Sigmoid colon (tissue), 7 donors: Measurements from ENCODE around the gene SHISA3. TPM values are rescaled to one million over a fixed set of nuclear protein-coding genes. Genes with fewer than 3 reads are reported as not detected.
A peak's percentile ranks its signal among the peaks of the same experiment; 100 is the strongest.

Experiments used
- DNase-seq: peaks from one replicate; pipeline ENCODE4 v3.0.0-alpha.2; 2019
- H3K27ac ChIP-seq, 4 donors: fragments of 200-600 bp; sonication (generic); one replicate each; pipeline ENCODE4 v1.5.1; 2016 to 2019; ENCODE audit warnings: mild to moderate bottlenecking in 1 of 4
- H3K27me3 ChIP-seq, 3 donors: fragments of 200-600 bp; sonication (generic); one replicate each; pipeline ENCODE4 v1.5.1; 2019; ENCODE audit warnings: mild to moderate bottlenecking in 1 of 3
- H3K36me3 ChIP-seq, 4 donors: fragments of 200-600 bp; sonication (generic); one replicate each; pipeline ENCODE4 v1.5.1; 2016 to 2019
- H3K4me1 ChIP-seq, 4 donors: fragments of 200-600 bp; sonication (generic); one replicate each; pipeline ENCODE4 v1.5.1; 2017 to 2019
- H3K4me3 ChIP-seq, 4 donors: fragments of 200-600 bp; sonication (generic); one replicate each; pipeline ENCODE4 v1.5.1; 2017 to 2019; ENCODE audit warnings: mild to moderate bottlenecking in 2 of 4, moderate library complexity in 1 of 4
- H3K9me3 ChIP-seq, 4 donors: fragments of 200-600 bp in 3 of 4; sonication (generic) in 3 of 4; one replicate each; pipeline versions ENCODE4 v1.5.1 to v1.6.1; 2013 to 2019
- CTCF ChIP-seq, 4 experiments: fragments of 450-650 bp in 3 of 4; fragments of 200-600 bp in 1 of 4; IDR thresholded peaks; one replicate each; pipeline ENCODE4 v1.5.1; 2016 to 2019; ENCODE audit warnings: antibody characterized with exemption in 4 of 4, mild to moderate bottlenecking in 3 of 4, moderate library complexity in 2 of 4
- EP300 ChIP-seq, 4 donors: sonication (generic); formaldehyde crosslinking; IDR thresholded peaks; one replicate each; pipeline ENCODE4 v1.6.1; 2017; ENCODE audit warnings: antibody characterized with exemption in 4 of 4
- POLR2A ChIP-seq, 2 donors: fragments of 450-650 bp; IDR thresholded peaks; one replicate each; pipeline ENCODE4 v1.6.1; 2016; ENCODE audit warnings: antibody characterized with exemption in 2 of 2, mild to moderate bottlenecking in 2 of 2, moderate library complexity in 2 of 2
- POLR2AphosphoS5 ChIP-seq, 4 donors: sonication (generic); formaldehyde crosslinking; IDR thresholded peaks; one replicate each; pipeline ENCODE4 v1.6.1; 2017; ENCODE audit warnings: antibody characterized with exemption in 4 of 4
- WGBS, 2 donors: extraction: QIAGEN DNeasy Blood & Tissue Kit; methylation state at CpG; one replicate each; pipeline ENCODE4 v1.1.7; 2013; 5-methylcytosine and 5-hydroxymethylcytosine counted together
- intact Hi-C: fragments of 100-400 bp; cut with DNase I; formaldehyde crosslinking; loops from one replicate; pipeline ENCODE4 v1.15.1; 2023
- polyA plus RNA-seq, 3 donors: library from polyadenylated mRNA; stranded (reverse); fragments of 200-250 nt; gene quantifications; one replicate each; pipeline ENCODE4 v1.2.3, GENCODE V29; 2013
- total RNA-seq, 4 donors: library from RNA; depleted of rRNA; stranded (reverse); fragments of >200 nt; gene quantifications; one replicate each; pipeline ENCODE4 v1.1.0, GENCODE V29; 2016
- donor health status: healthy with polysubstance abuse.
- donor health status: Bipolar disorder and iron deficiency.
- donor health status: healthy.

The SHISA3 gene
- total and polyA plus RNA-seq, 7 donors: 2.1 to 13.9 (median 4.3) TPM; not detected in 1

DNA sequence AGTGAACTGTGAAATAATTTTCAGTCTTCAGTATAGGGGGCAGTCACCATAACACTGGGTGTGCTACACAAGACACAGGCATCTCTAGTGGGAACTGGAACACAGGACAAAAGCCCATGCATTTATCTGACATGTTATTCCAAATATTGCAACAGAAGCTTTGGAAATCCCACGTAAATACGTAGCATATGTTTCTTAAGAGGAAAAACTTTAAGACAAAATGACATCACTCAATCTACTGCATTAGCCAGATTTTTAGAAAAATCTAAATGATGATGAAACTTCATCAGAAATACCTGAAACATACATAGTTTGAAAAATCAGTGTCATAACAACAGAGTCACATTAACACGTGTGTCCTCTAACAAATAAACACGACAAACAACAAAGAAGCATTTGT is 14.5 kb downstream of the SHISA3 start:
- H3K9me3 ChIP-seq: no peaks in the 10 kb centered on the region
- peaks cover 0 to 8% (median 4%) of the 10 kb centered on the region in 4 donors for H3K4me1 ChIP-seq
- TF ChIP-seq CTCF (IDR thresholded peaks at IDR 0.05) (no peak), EP300 (IDR thresholded peaks at IDR 0.05) (no peak), POLR2A (IDR thresholded peaks at IDR 0.05) (no peak), POLR2AphosphoS5 (IDR thresholded peaks at IDR 0.05) (no peak)
- intact Hi-C loops: no loop called here
- peak overlapping the region in 3 of 4 donors; percentile 16 to 29 (median 24) for H3K27ac ChIP-seq
- no peaks in the 10 kb centered on the region for H3K27me3 ChIP-seq
- H3K4me3 ChIP-seq: no peak overlapping the region
- H3K36me3 ChIP-seq: no peaks in the 10 kb centered on the region
- WGBS, 2 donors: 89 to 91% methylated on average over 4 of the region's 4 CpGs
- no peak for DNase-seq

GRCh38 chr4:42412251-42412650 is 15.0 kb downstream of the SHISA3 start:
- WGBS, 2 donors: 79 to 87% methylated on average over 2 of the region's 2 CpGs
- H3K27me3 ChIP-seq: no peaks in the 10 kb centered on the region
- H3K9me3 ChIP-seq: no peaks in the 10 kb centered on the region
- DNase-seq: no peak
- TF ChIP-seq EP300 (IDR thresholded peaks at IDR 0.05) (no peak), POLR2AphosphoS5 (IDR thresholded peaks at IDR 0.05) (peak in 2 of 4 donors; percentile 21 to 28)
- H3K4me3 ChIP-seq: no peak overlapping the region
- no peaks in the 10 kb centered on the region for H3K36me3 ChIP-seq
- intact Hi-C loops: no loop called here
- peak overlapping the region in 3 of 4 donors; percentile 23 to 43 (median 32) for H3K27ac ChIP-seq
- peaks cover 0 to 8% (median 4%) of the 10 kb centered on the region in 4 donors for H3K4me1 ChIP-seq

- TF ChIP-seq CTCF (IDR thresholded peaks at IDR 0.05): no peak
- no peak for TF ChIP-seq POLR2A (IDR thresholded peaks at IDR 0.05)
- TF ChIP-seq POLR2AphosphoS5 (IDR thresholded peaks at IDR 0.05): no peak
- no peak for TF ChIP-seq EP300 (IDR thresholded peaks at IDR 0.05)
- Histone ChIP-seq H3K27ac (no peak overlapping the region), H3K4me3 (no peak overlapping the region), H3K4me1 (no peaks in the 10 kb centered on the region), H3K36me3 (no peaks in the 10 kb centered on the region), H3K27me3 (no peaks in the 10 kb centered on the region), H3K9me3 (no peaks in the 10 kb centered on the region)
- no peak for DNase-seq
- 41 to 87% methylated on average over 1 of the region's 1 CpG for WGBS, 2 donors
- intact Hi-C loops: no loop called here
Measured at GRCh38 chr4:42415281-42415680, 18.0 kb downstream of the SHISA3 start.

DNA sequence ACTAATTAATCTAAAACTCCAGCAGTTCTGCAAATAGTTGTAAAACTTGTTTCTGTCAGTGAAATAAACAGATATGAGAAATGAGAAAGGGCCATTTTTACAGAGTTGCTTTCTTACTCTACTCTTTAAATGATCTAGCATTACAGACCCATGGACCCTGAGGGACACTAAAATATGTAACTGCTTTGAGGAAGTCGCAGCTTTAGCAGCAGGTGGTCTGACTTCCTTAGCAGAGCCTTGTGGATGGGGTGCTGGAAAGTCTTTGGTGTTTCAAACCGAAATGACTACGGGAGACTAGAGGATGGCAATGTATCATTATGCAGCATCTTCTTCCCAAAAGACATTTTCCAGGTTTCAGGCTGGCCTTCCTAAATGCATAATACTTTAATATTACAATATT is 18.7 kb downstream of the SHISA3 start:
- 64 to 88% methylated on average over 3 of the region's 3 CpGs for WGBS, 2 donors
- DNase-seq: no peak
- Histone ChIP-seq H3K4me1 (no peaks in the 10 kb centered on the region), H3K9me3 (no peaks in the 10 kb centered on the region), H3K4me3 (no peak overlapping the region), H3K27ac (no peak overlapping the region), H3K36me3 (peaks cover 0 to 4% (median 0%) of the 10 kb centered on the region in 4 donors), H3K27me3 (no peaks in the 10 kb centered on the region)
- intact Hi-C loops: no loop called here
- no peak for TF ChIP-seq CTCF (IDR thresholded peaks at IDR 0.05)
- TF ChIP-seq POLR2AphosphoS5 (IDR thresholded peaks at IDR 0.05): no peak
- no peak for TF ChIP-seq POLR2A (IDR thresholded peaks at IDR 0.05)
- TF ChIP-seq EP300 (IDR thresholded peaks at IDR 0.05): no peak

- no peak for DNase-seq
- intact Hi-C loops: no loop called here
- Histone ChIP-seq H3K27ac (no peak overlapping the region), H3K9me3 (no peaks in the 10 kb centered on the region), H3K4me3 (no peak overlapping the region), H3K36me3 (peaks cover 0 to 19% (median 0%) of the 10 kb centered on the region in 4 donors), H3K27me3 (no peaks in the 10 kb centered on the region), H3K4me1 (no peaks in the 10 kb centered on the region)
- WGBS, 2 donors: 93 to 96% methylated on average over 3 of the region's 3 CpGs
- TF ChIP-seq EP300 (IDR thresholded peaks at IDR 0.05) (no peak), POLR2A (IDR thresholded peaks at IDR 0.05) (no peak), CTCF (IDR thresholded peaks at IDR 0.05) (no peak), POLR2AphosphoS5 (IDR thresholded peaks at IDR 0.05) (no peak)
Measured at GRCh38 chr4:42417550-42417949, 20.3 kb downstream of the SHISA3 start.
